ENCODE measurements around the gene NCOA3. TPM values are rescaled to one million over a fixed set of nuclear protein-coding genes. Genes with fewer than 3 reads are reported as not detected.

The NCOA3 gene
- total RNA-seq, 8 experiments from 2014 or later: 24.4 to 81.9 (median 31.1) TPM

DNA sequence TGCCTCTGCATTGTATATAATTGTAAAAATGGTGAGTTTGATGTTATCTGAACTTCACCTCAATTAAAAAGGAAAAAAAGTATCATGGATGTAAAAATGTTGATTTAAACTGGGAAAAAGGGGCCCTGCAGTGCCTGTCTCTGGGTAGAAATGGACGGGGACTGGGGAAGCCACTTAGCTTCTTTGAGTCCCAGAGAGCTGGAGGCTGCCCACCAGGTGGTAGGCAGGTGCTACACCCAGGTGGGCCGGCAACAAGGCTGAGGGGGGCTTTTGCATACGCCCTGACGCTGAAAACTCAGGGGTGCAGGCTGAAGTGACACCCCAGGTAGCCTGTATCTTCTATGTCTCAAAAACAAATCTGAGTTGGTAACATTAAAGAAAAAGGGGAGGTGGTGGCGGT is 165.4 kb downstream of the NCOA3 start:
- peaks cover 2 to 9% of the 10 kb centered on the region in 2 donors for H3K4me1 ChIP-seq (replicated peaks in 1 of 2)
- in situ Hi-C loops (cut with MboI; ENCODE audit: low pct_unique_long_range_greater_than_20kb in 2 of 9, low sequenced_read_pairs in 9 of 9, unreplicated experiment in 9 of 9): loop anchor here in 1 of 9 experiments (25.0 kb wide), 1 partner anchor 945 kb away; no protein-coding TSS in a partner anchor
- H3K27ac ChIP-seq: no peak overlapping the region
- ATAC-seq (replicated peaks in 6 of 8): no peak
- WGBS, 10 experiments: 57 to 100% (median 100%) methylated on average over 1 to 4 of the region's 5 CpGs; no CpG with 5 or more reads in 3 of the 10 experiments
- H3K4me3 ChIP-seq: no peak overlapping the region

- in situ Hi-C loops (cut with MboI; ENCODE audit: low pct_unique_long_range_greater_than_20kb in 2 of 9, low sequenced_read_pairs in 9 of 9, unreplicated experiment in 9 of 9): loop anchor here in 1 of 9 experiments (25.0 kb wide), 1 partner anchor 945 kb away; no protein-coding TSS in a partner anchor
- no peak overlapping the region for H3K4me3 ChIP-seq
- H3K27ac ChIP-seq: no peak overlapping the region
- ATAC-seq (replicated peaks in 6 of 8): no peak
- 52 to 100% (median 83%) methylated on average over 1 to 6 of the region's 19 CpGs; no CpG with 5 or more reads in 4 of the 10 experiments for WGBS, 10 experiments
- peaks cover 2 to 9% of the 10 kb centered on the region in 2 donors for H3K4me1 ChIP-seq (replicated peaks in 1 of 2)
Observed at GRCh38 chr20:47667531-47668312, 166.0 kb downstream of the NCOA3 start.

DNA sequence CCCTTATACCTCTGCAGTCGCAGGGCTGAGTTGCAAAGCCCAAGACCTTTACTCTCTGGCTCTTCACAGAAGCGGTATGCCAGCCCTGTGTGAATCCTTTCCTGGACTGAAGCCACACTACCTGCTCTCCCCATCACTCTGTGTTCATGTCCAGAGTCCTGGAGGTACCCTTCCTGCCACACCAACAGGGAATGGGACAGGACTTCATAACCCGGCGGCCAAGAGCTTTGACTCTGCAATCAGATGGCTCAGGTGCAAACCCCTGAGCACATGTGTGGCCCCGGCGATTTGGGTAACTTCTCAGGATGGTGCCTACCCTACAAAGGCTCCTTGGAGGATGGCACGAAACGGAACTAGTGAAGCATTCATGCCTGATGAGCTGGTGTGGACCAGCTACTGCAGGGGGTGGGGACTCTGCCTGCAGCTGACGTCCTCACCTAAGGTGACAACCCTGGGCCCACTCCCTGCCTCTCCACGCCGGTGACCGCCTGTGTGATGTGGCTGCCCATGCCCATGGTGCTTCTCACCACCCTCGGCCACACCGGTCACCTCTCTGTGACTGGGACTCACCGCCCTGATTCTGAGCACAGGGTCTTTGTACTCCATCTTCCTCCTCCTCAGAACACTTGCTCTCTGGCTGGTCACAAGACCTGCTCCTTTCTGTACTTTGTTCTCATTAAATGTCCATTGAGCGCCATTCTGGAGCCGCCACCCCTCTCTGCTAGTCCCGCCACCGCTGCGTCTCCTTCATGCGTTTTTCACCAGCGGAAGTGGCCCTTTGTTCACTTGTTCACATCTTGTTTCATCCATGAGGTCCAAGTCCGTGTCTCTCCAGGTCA is 166.8 kb downstream of the NCOA3 start:
- ATAC-seq (replicated peaks in 6 of 8): no peak
- Histone ChIP-seq H3K4me3 (no peak overlapping the region), H3K27ac (no peak overlapping the region), H3K4me1 (replicated peaks in 1 of 2) (peaks cover 2 to 9% of the 10 kb centered on the region in 2 donors)
- WGBS, 10 experiments: 85 to 100% (median 97%) methylated on average over 1 to 12 of the region's 23 CpGs; no CpG with 5 or more reads in 1 of the 10 experiments
- in situ Hi-C loops (cut with MboI; ENCODE audit: low pct_unique_long_range_greater_than_20kb in 2 of 9, low sequenced_read_pairs in 9 of 9, unreplicated experiment in 9 of 9): loop anchor here in 1 of 9 experiments (25.0 kb wide), 1 partner anchor 944 kb away; no protein-coding TSS in a partner anchor

DNA sequence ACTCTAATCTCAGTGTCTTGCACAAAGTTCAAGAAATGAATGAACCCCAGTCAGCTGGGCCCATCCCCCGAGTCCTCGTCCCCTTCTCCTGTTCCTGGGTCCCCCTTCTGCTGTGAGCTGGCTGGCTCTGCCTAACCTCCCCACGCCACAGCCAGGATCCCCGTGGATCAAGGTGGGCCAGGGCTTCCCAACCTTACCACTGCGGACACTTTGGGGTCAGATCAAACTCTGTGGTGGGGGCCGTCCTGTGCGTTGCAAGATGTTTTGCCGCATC is 167.4 kb downstream of the NCOA3 start:
- in situ Hi-C loops (cut with MboI; ENCODE audit: low pct_unique_long_range_greater_than_20kb in 2 of 9, low sequenced_read_pairs in 9 of 9, unreplicated experiment in 9 of 9): loop anchor here in 1 of 9 experiments (25.0 kb wide), 1 partner anchor 943 kb away; no protein-coding TSS in a partner anchor
- ATAC-seq (replicated peaks in 6 of 8): no peak
- Histone ChIP-seq H3K27ac (no peak overlapping the region), H3K4me3 (no peak overlapping the region), H3K4me1 (replicated peaks in 1 of 2) (peaks cover 0 to 6% of the 10 kb centered on the region in 2 donors)
- 20 to 100% (median 100%) methylated on average over 1 to 8 of the region's 8 CpGs; no CpG with 5 or more reads in 3 of the 10 experiments for WGBS, 10 experiments

GRCh38 chr20:47669489-47669888 is 167.8 kb downstream of the NCOA3 start:
- no peak for ATAC-seq (replicated peaks in 6 of 8)
- in situ Hi-C loops (cut with MboI; ENCODE audit: low pct_unique_long_range_greater_than_20kb in 2 of 9, low sequenced_read_pairs in 9 of 9, unreplicated experiment in 9 of 9): loop anchor here in 1 of 9 experiments (25.0 kb wide), 1 partner anchor 943 kb away; no protein-coding TSS in a partner anchor
- 60 to 100% (median 90%) methylated on average over 1 to 2 of the region's 4 CpGs; no CpG with 5 or more reads in 5 of the 10 experiments for WGBS, 10 experiments
- Histone ChIP-seq H3K27ac (no peak overlapping the region), H3K4me1 (replicated peaks in 1 of 2) (peaks cover 0 to 4% of the 10 kb centered on the region in 2 donors), H3K4me3 (no peak overlapping the region)

DNA sequence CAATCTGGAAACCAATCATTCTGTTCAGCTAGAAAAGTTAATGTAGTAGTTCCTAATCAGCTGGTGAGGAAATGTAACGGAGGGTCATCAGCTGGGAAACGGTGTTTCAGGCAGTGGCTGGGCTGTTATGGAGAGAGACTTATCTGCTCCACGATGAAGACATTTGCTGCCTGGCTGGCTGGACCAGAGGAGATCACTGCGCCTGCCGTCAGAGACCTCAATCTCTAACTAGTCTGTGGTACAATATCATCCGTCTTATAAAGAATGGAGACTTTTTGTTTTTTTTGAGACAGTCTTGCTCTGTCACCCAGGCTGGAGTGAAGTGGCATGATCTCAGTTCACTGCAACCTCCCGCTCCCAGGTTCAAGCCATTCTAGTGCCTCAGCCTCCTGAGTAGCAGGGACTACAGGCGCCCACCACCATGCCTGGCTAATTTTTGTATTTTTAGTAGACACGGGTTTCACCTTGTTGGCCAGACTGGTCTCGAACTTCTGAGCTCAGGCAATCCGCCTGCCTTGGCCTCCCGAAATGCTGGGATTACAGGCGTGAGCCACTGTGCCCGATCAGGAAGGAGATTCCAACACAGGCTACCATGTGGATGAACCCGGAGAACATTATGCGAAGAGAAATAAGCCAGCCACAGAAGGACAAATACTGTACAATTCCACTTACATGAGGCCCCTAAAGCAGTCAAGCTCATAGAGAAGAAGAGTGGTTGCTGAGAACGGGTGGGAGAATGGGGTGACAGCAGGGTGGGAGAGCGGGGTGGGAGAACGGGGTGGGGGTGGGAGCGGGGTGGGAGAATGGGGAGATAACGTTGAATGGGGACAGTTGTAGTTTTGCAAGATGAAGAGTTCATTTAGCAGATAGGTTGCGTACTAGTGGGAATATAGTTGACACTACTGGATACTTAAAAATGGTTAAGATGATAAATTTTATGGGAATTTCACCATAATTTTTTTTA is 168.5 kb downstream of the NCOA3 start:
- Histone ChIP-seq H3K4me3 (no peak overlapping the region), H3K27ac (no peak overlapping the region), H3K4me1 (replicated peaks in 1 of 2) (peaks cover 0 to 4% of the 10 kb centered on the region in 2 donors)
- no peak for ATAC-seq (replicated peaks in 6 of 8)
- in situ Hi-C loops (cut with MboI; ENCODE audit: low pct_unique_long_range_greater_than_20kb in 2 of 9, low sequenced_read_pairs in 9 of 9, unreplicated experiment in 9 of 9): loop anchor here in 4 of 9 experiments (5.0 to 25.0 kb wide), 3 partner anchors 942 to 952 kb away; no protein-coding TSS in a partner anchor
- 70 to 100% (median 94%) methylated on average over 1 to 8 of the region's 22 CpGs; no CpG with 5 or more reads in 3 of the 10 experiments for WGBS, 10 experiments

- no peaks in the 10 kb centered on the region for H3K4me1 ChIP-seq (replicated peaks in 1 of 2)
- no peak overlapping the region for H3K4me3 ChIP-seq
- 95 to 100% (median 100%) methylated on average over 4 to 6 of the region's 10 CpGs; no CpG with 5 or more reads in 7 of the 10 experiments for WGBS, 10 experiments
- no peak overlapping the region for H3K27ac ChIP-seq
- no peak for ATAC-seq (replicated peaks in 6 of 8)
- in situ Hi-C loops (cut with MboI; ENCODE audit: low pct_unique_long_range_greater_than_20kb in 2 of 9, low sequenced_read_pairs in 9 of 9, unreplicated experiment in 9 of 9): loop anchor here in 4 of 9 experiments (5.0 to 25.0 kb wide), 3 partner anchors 941 to 951 kb away; no protein-coding TSS in a partner anchor
Observed at GRCh38 chr20:47670913-47671312, 169.2 kb downstream of the NCOA3 start.

DNA sequence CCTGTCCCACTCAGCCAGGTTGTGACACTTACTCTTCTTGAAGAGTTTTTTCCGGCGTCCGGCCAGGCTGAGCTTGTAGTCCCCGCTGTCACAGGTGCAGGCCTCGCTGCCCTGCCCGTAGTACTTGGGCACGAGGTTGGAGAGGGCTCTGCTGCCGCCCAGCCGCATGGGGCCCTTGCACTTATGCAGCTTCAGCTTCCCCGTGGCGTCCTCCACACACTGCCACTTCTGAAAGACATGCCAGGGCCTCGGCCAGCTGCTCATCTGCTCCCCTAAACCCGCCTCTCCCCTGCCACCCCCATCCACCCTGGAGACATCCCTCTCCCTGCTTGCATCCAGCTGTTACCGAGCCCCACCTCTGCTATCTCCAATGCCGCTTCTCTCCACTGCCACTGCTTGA is 170.5 kb downstream of the NCOA3 start:
- 80 to 96% (median 88%) methylated on average over 2 to 6 of the region's 15 CpGs; no CpG with 5 or more reads in 7 of the 10 experiments for WGBS, 10 experiments
- no peak for ATAC-seq (replicated peaks in 6 of 8)
- H3K4me1 ChIP-seq (replicated peaks in 1 of 2): no peaks in the 10 kb centered on the region
- H3K27ac ChIP-seq: no peak overlapping the region
- no peak overlapping the region for H3K4me3 ChIP-seq
- in situ Hi-C loops (cut with MboI; ENCODE audit: low pct_unique_long_range_greater_than_20kb in 2 of 9, low sequenced_read_pairs in 9 of 9, unreplicated experiment in 9 of 9): loop anchor here in 4 of 9 experiments (5.0 to 25.0 kb wide), 3 partner anchors 940 to 950 kb away; no protein-coding TSS in a partner anchor

DNA sequence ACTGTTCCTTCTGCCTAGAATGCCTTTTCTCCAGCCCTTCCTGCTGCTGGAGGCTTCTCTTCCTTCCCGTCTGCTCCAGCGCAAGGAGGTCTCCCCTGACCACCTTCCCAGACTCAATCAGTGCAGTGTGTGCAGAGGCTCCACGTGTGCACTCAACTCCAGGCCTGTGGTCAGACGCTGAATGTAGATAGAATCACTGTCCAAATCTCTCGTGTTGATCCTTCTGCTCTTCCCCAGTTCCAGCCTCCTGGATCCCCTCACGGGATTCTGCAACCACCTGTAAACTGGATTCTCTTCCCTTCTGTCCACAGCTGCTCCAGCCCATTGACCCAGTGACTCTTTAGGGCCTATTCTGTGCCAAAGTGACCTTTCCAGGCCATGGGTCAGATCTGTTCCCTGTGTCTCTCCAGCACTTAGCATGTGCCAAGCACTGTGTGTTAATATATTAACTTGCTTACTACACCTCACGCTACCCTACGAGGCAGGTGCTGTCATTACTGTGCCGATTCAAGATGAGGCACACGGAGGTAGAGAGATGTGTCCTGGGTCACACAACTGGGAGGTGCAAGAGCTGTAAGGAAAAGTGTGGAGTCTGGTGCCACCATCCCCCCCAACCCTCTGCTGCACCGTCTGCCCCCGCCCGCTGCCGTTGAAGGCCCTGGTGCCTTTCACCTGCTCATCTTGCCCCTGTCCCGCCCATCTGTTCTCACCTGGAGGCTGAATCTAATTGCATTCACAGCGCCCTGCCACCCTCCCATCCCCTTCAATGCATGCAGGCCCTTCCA is 171.4 kb downstream of the NCOA3 start:
- peaks cover 0 to 2% of the 10 kb centered on the region in 2 donors for H3K4me1 ChIP-seq (replicated peaks in 1 of 2)
- ATAC-seq (replicated peaks in 6 of 8): no peak
- H3K4me3 ChIP-seq: no peak overlapping the region
- in situ Hi-C loops (cut with MboI; ENCODE audit: low pct_unique_long_range_greater_than_20kb in 2 of 9, low sequenced_read_pairs in 9 of 9, unreplicated experiment in 9 of 9): loop anchor here in 4 of 9 experiments (5.0 to 25.0 kb wide), 3 partner anchors 939 to 949 kb away; no protein-coding TSS in a partner anchor
- 51 to 100% (median 88%) methylated on average over 1 to 5 of the region's 16 CpGs; no CpG with 5 or more reads in 3 of the 10 experiments for WGBS, 10 experiments
- H3K27ac ChIP-seq: no peak overlapping the region

GRCh38 chr20:47673671-47673955 is 171.9 kb downstream of the NCOA3 start:
- in situ Hi-C loops (cut with MboI; ENCODE audit: low pct_unique_long_range_greater_than_20kb in 2 of 9, low sequenced_read_pairs in 9 of 9, unreplicated experiment in 9 of 9): loop anchor here in 4 of 9 experiments (5.0 to 25.0 kb wide), 3 partner anchors 939 to 949 kb away; no protein-coding TSS in a partner anchor
- Histone ChIP-seq H3K4me3 (no peak overlapping the region), H3K27ac (no peak overlapping the region), H3K4me1 (replicated peaks in 1 of 2) (peaks cover 0 to 2% of the 10 kb centered on the region in 2 donors)
- no peak for ATAC-seq (replicated peaks in 6 of 8)
- 27 to 100% (median 100%) methylated on average over 1 to 3 of the region's 6 CpGs; no CpG with 5 or more reads in 6 of the 10 experiments for WGBS, 10 experiments

GRCh38 chr20:47674145-47674544 is 172.5 kb downstream of the NCOA3 start:
- in situ Hi-C loops (cut with MboI; ENCODE audit: low pct_unique_long_range_greater_than_20kb in 2 of 9, low sequenced_read_pairs in 9 of 9, unreplicated experiment in 9 of 9): loop anchor here in 4 of 9 experiments (5.0 to 25.0 kb wide), 3 partner anchors 938 to 948 kb away; no protein-coding TSS in a partner anchor
- Histone ChIP-seq H3K4me1 (replicated peaks in 1 of 2) (peaks cover 0 to 2% of the 10 kb centered on the region in 2 donors), H3K4me3 (no peak overlapping the region), H3K27ac (no peak overlapping the region)
- ATAC-seq (replicated peaks in 6 of 8): no peak
- 56 to 100% (median 97%) methylated on average over 1 to 12 of the region's 15 CpGs; no CpG with 5 or more reads in 5 of the 10 experiments for WGBS, 10 experiments

Measured in motor neuron (in vitro differentiated cells).